A204.1 (cell line): ENCODE data around the gene SNX10.
A peak's percentile ranks its signal among the peaks of the same experiment; 100 is the strongest.

Experiments
- FAIRE-seq: peaks from 2 replicates; lab custom pipeline; 2012; peaks lifted over from hg19 to GRCh38; lab: Jason Lieb, UNC

SNX10 gene

GRCh38 chr7:26370011-26370410, 78.3 kb downstream of the SNX10 start:
- no peak for FAIRE-seq

- no peak for FAIRE-seq
These were observed 80.6 kb downstream of the SNX10 start for GRCh38 chr7:26372249-26372648.

- no peak for FAIRE-seq
These were observed 81.0 kb downstream of the SNX10 start for GRCh38 chr7:26372704-26373103.

- peak; percentile 14 for FAIRE-seq
These were observed 83.1 kb downstream of the SNX10 start for GRCh38 chr7:26374647-26375373.

GRCh38 chr7:26375726-26376174, 84.1 kb downstream of the SNX10 start:
- no peak for FAIRE-seq

GRCh38 chr7:26376175-26376917, 84.7 kb downstream of the SNX10 start:
- FAIRE-seq = no peak

- FAIRE-seq = no peak
These were observed 86.4 kb downstream of the SNX10 start for GRCh38 chr7:26378016-26378415.

- no peak for FAIRE-seq
These were observed 88.0 kb downstream of the SNX10 start for GRCh38 chr7:26379711-26380110.

- no peak for FAIRE-seq
These were observed 90.1 kb downstream of the SNX10 start for GRCh38 chr7:26381476-26382353.

- no peak for FAIRE-seq
These were observed 93.6 kb downstream of the SNX10 start for GRCh38 chr7:26385240-26385639.

GRCh38 chr7:26387731-26388130, 96.1 kb downstream of the SNX10 start:
- FAIRE-seq = no peak

GRCh38 chr7:26388256-26388655, 96.6 kb downstream of the SNX10 start:
- no peak for FAIRE-seq

- FAIRE-seq = no peak
These were observed 98.4 kb downstream of the SNX10 start for GRCh38 chr7:26390016-26390415.

GRCh38 chr7:26393818-26394217, 102.2 kb downstream of the SNX10 start:
- no peak for FAIRE-seq

- FAIRE-seq = no peak
These were observed 105.7 kb downstream of the SNX10 start for GRCh38 chr7:26397332-26397731.

- no peak for FAIRE-seq
These were observed 106.2 kb downstream of the SNX10 start for GRCh38 chr7:26397796-26398426.

GRCh38 chr7:26398427-26398755, 106.7 kb downstream of the SNX10 start:
- no peak for FAIRE-seq

GRCh38 chr7:26398756-26399509, 107.3 kb downstream of the SNX10 start:
- no peak for FAIRE-seq

- no peak for FAIRE-seq
These were observed 108.1 kb downstream of the SNX10 start for GRCh38 chr7:26399736-26400135.

GRCh38 chr7:26403640-26404039, 112.0 kb downstream of the SNX10 start:
- no peak for FAIRE-seq

- FAIRE-seq = no peak
These were observed 112.7 kb downstream of the SNX10 start for GRCh38 chr7:26404189-26404996.
